Esophagus muscularis mucosa (tissue), 4 donors: ENCODE results near the gene C11orf21. TPM values are rescaled to one million over a fixed set of nuclear protein-coding genes. Genes with fewer than 3 reads are reported as not detected.

Experiments
- DNase-seq: peaks from one replicate; pipeline ENCODE4 v3.0.0-alpha.2; 2017; ENCODE audit errors: extremely low spot score
- H3K27ac ChIP-seq, 4 donors: fragments of 200-600 bp; sonication (generic); replicated peaks in 1 of 4; 1 replicate in 3 of 4; 2 replicates in 1 of 4; pipeline ENCODE4 v1.5.1; 2016 to 2019; ENCODE audit warnings: mild to moderate bottlenecking in 1 of 4
- H3K27me3 ChIP-seq, 4 donors: fragments of 200-600 bp; sonication (generic); one replicate each; pipeline versions ENCODE4 v1.5.1 to v1.6.0; 2016 to 2019
- H3K36me3 ChIP-seq, 4 donors: fragments of 200-600 bp; sonication (generic); one replicate each; pipeline ENCODE4 v1.5.1; 2016 to 2019
- H3K4me1 ChIP-seq, 4 donors: fragments of 200-600 bp; sonication (generic); one replicate each; pipeline ENCODE4 v1.5.1; 2016 to 2019
- H3K4me3 ChIP-seq, 4 donors: fragments of 200-600 bp; sonication (generic); 1 replicate in 2 of 4; 2 replicates in 2 of 4; pipeline ENCODE4 v1.5.1; 2016 to 2019; ENCODE audit warnings: mild to moderate bottlenecking in 4 of 4, moderate library complexity in 1 of 4
- H3K9me3 ChIP-seq, 4 donors: fragments of 200-600 bp; sonication (generic); 1 replicate in 3 of 4; 2 replicates in 1 of 4; pipeline ENCODE4 v1.5.1; 2016 to 2019
- CTCF ChIP-seq, 3 experiments: fragments of 200-600 bp in 2 of 3; fragments of 450-650 bp in 1 of 3; sonication (generic) in 2 of 3; IDR thresholded peaks; one replicate each; pipeline ENCODE4 v1.5.1; 2017 to 2019; ENCODE audit warnings: antibody characterized with exemption in 3 of 3, mild to moderate bottlenecking in 2 of 3, moderate library complexity in 1 of 3
- EP300 ChIP-seq: sonication (generic); formaldehyde crosslinking; IDR thresholded peaks from one replicate; pipeline ENCODE4 v1.6.1; 2017; ENCODE audit warnings: antibody characterized with exemption
- POLR2A ChIP-seq: fragments of 450-650 bp; IDR thresholded peaks from one replicate; pipeline ENCODE4 v1.6.1; 2017; ENCODE audit warnings: antibody characterized with exemption, moderate library complexity, mild to moderate bottlenecking, low read depth
- POLR2AphosphoS5 ChIP-seq, 2 donors: sonication (generic); formaldehyde crosslinking; IDR thresholded peaks; one replicate each; pipeline ENCODE4 v1.6.1; 2017; ENCODE audit warnings: antibody characterized with exemption in 2 of 2
- WGBS: methylation state at CpG from one replicate; pipeline ENCODE4 v1.1.5; 2018; 5-methylcytosine and 5-hydroxymethylcytosine counted together
- intact Hi-C: fragments of 100-400 bp; cut with DNase I; formaldehyde crosslinking; loops from one replicate; pipeline ENCODE4 v1.15.1; 2023
- total RNA-seq, 4 donors: library from RNA; depleted of rRNA; stranded (reverse); fragments of >200 nt; gene quantifications; one replicate each; pipeline versions ENCODE4 v1.1.0 to v1.2.1, GENCODE V29; 2016

The C11orf21 gene
- total RNA-seq, 4 donors from 2014 or later: 0.29 to 1.2 (median 0.83) TPM; not detected in 1

DNA sequence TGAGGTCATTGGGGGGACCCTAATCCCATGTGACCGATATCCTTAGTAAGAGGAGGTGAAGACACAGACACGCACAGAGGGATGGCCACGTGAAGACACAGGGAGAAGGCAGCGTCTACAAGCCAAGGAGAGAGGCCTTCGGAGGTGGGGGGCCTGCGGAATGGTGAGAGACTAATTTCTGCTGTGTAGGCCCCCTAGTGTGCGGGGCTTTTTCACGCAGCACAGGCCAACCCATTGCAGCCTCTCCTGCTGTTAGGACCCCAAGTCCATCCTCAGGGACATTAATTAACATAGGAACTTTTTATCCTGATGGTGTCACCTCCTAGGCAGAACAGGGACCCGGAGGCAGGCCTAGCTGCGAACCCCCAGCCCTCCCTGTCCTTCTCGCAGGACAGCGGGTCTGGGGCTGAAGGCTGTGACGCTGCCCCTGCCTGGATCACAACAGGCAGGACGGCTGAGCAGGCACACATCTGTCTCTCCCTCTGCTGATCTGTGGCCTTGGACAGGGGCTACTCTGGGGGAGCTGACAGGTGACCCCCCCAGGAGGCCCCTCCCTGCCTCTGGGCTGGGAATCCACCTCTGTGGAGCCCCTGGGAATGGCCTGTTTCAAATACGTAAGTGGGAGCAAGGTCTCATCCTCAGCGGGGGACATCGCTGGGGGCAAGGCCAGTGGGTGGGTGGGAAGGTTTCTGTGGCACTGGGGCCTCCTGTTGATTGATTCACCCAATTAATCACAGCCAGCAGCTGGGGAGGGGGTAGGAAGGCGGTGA, 39.2 kb downstream of the C11orf21 start:
- intact Hi-C loops: no loop called here
- H3K27me3 ChIP-seq: peaks cover 0 to 44% (median 0%) of the 10 kb centered on the region in 4 donors
- peak; percentile 75 for DNase-seq
- H3K27ac ChIP-seq: no peak overlapping the region
- no peak overlapping the region for H3K4me3 ChIP-seq
- H3K4me1 ChIP-seq: no peaks in the 10 kb centered on the region
- no peaks in the 10 kb centered on the region for H3K36me3 ChIP-seq
- no peaks in the 10 kb centered on the region for H3K9me3 ChIP-seq
- TF ChIP-seq EP300: no peak
- WGBS: 87% methylated on average over 18 of the region's 18 CpGs

DNA sequence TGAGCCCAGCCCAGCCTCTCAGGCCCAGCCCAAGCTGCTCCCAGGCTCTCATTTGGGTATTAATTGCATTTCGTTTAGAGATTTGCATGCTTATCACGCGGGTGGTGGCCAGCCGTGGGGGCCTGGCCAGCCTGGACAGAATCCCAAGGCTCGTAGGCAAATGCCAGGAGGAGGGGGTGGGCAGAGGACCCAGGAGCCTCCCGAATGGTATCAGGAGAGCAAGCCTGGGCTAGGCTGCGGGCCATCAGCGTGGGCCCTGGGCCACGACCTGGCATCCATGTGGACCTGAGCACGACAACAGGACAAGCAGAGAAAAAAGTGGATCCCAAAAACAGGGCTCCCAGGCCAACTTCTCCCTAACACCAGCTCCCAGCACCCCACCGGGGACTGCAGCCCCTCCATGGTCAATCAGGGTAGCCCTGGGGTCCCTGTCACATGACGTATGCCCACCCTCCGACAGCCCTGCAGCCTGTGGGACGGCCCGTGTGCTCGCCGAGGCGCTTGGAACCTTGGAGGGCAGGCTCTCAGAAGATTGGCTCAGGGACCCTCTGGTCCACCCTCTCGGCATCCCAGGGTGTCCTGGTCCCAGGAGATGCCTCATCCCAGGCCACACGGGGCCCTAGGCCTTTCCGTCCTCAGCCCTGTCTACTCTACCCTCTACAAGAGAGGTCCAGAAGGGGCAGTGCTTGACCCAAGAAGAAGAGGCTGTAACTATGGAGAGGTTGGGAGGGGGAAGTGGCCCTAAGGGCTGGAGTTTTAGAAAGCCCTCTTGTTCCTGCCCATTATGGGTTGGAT, 40.1 kb downstream of the C11orf21 start:
- Histone ChIP-seq H3K36me3 (no peaks in the 10 kb centered on the region), H3K27ac (no peak overlapping the region), H3K27me3 (peaks cover 0 to 36% (median 0%) of the 10 kb centered on the region in 4 donors), H3K9me3 (no peaks in the 10 kb centered on the region), H3K4me3 (no peak overlapping the region), H3K4me1 (no peaks in the 10 kb centered on the region)
- peak; percentile 85 for DNase-seq
- 88% methylated on average over 4 of the region's 21 CpGs for WGBS
- TF ChIP-seq CTCF (IDR thresholded peaks at IDR 0.05) (no peak), EP300 (no peak), POLR2A (no peak), POLR2AphosphoS5 (IDR thresholded peaks at IDR 0.05) (no peak)
- intact Hi-C loops: no loop called here

DNA sequence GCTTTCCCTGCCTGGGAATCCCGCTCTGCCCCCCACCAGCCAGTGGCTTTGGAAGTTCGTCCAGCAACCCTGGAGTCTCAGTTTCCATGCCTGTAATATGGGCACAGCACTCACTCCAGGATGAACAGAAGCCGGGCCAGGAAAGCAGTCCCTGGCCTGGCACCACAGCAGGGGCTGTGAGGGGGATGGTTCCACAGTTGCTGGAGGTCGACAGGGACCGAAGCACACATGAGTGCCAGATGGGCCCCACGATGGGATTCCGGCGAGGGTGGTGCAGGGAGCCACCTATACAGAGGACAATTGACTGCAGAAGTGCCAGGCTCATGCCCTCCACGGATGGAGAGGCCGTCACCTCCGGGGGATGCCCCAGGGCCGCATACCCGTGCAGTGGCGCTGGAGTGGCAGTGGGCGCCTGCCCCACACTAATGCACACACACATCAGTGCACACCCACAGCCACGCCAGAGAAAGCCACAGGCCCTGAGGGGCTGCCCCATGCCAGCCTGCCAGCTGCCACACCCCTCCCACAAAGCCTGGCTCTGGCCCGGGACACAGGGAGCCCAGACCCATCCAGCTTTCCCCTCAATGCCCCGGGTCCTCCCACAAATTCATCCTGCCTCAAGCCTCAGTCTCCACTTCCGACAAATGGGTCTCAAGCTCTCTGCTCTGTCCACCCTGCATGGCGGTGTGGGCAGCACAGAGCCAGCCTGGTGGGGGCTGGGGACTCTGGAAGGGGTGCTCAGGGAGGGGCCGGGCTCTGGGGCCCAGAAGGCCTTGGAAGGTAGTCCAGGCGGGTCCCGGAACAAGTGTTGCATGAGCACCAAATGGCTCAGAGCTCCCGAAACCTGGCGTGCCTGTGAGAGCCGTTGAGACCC, 41.0 kb downstream of the C11orf21 start:
- H3K4me1 ChIP-seq: no peaks in the 10 kb centered on the region
- H3K9me3 ChIP-seq: no peaks in the 10 kb centered on the region
- H3K4me3 ChIP-seq: no peak overlapping the region
- intact Hi-C loops: no loop called here
- H3K27ac ChIP-seq: no peak overlapping the region
- whole genome bisulfite sequencing: 74% methylated on average over 6 of the region's 26 CpGs
- H3K36me3 ChIP-seq: no peaks in the 10 kb centered on the region
- no peak for TF ChIP-seq EP300
- TF ChIP-seq CTCF (IDR thresholded peaks at IDR 0.05): no peak
- no peak for TF ChIP-seq POLR2AphosphoS5 (IDR thresholded peaks at IDR 0.05)
- no peak for TF ChIP-seq POLR2A
- H3K27me3 ChIP-seq: peaks cover 0 to 35% (median 0%) of the 10 kb centered on the region in 4 donors
- DNase-seq: peak; percentile 64

DNA sequence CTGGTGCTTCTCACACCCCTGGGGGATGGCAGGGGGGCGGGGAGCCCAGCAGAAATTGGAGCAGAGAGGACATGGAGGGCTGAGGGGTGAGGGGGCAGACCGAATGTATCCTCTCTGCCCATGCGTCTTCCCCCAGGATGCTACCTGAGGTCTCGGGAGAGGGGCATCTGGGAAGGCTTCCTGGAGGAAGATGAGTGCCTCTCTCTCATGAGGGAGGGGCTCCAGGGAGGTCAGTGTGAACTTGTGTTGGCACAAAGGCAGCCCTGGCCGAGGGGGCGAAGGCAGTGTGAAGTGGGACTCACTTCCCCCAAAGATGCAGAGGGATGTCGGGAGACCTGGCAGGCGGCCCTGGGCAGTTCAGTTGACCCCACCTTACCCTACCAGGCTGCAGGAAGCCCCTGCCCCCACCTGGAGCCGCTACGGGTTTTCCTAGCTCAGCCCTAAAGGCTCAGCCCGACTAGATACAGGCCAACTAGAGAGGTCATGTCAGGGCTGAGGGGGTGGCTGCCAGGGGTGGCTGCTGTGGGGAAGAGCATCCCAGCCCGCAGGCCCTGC, 41.7 kb downstream of the C11orf21 start:
- Histone ChIP-seq H3K4me1 (no peaks in the 10 kb centered on the region), H3K27ac (no peak overlapping the region), H3K27me3 (peaks cover 0 to 35% (median 0%) of the 10 kb centered on the region in 4 donors), H3K4me3 (no peak overlapping the region), H3K36me3 (no peaks in the 10 kb centered on the region), H3K9me3 (peaks cover 0 to 5% (median 0%) of the 10 kb centered on the region in 4 donors)
- 83% methylated on average over 8 of the region's 12 CpGs for WGBS
- DNase-seq: peak; percentile 70
- intact Hi-C loops: no loop called here
- TF ChIP-seq POLR2AphosphoS5 (IDR thresholded peaks at IDR 0.05): no peak
- no peak for TF ChIP-seq POLR2A
- TF ChIP-seq CTCF (IDR thresholded peaks at IDR 0.05): no peak
- no peak for TF ChIP-seq EP300
